GM23248 (cell line): ENCODE results near the gene DIP2A. TPM values are rescaled to one million over a fixed set of nuclear protein-coding genes. Genes with fewer than 3 reads are reported as not detected.

ENCODE experiments used
- DNase-seq: peaks from one replicate; pipeline ENCODE4 v3.0.0-alpha.2; 2015
- H2AFZ ChIP-seq: fragments of 200-600 bp; sonication (generic); 2 replicates; pipeline ENCODE4 v1.6.1; 2016; ENCODE audit warnings: antibody characterized with exemption
- H3F3A ChIP-seq: fragments of 200-600 bp; sonication (generic); 2 replicates; pipeline ENCODE4 v1.6.1; 2016; ENCODE audit warnings: mild to moderate bottlenecking, antibody characterized with exemption, mixed run types; ENCODE audit not compliant: insufficient read depth
- H3K27ac ChIP-seq: fragments of 200-600 bp; sonication (generic); 2 replicates; pipeline ENCODE4 v1.5.1; 2016; ENCODE audit warnings: mild to moderate bottlenecking
- H3K27me3 ChIP-seq: fragments of 200-600 bp; sonication (generic); replicated peaks from 2 replicates; pipeline ENCODE4 v1.6.1; 2016; ENCODE audit warnings: mild to moderate bottlenecking; ENCODE audit not compliant: insufficient read depth
- H3K36me3 ChIP-seq: fragments of 200-600 bp; sonication (generic); 2 replicates; pipeline ENCODE4 v1.6.1; 2016; ENCODE audit warnings: low read depth, mild to moderate bottlenecking
- H3K4me1 ChIP-seq: fragments of 200-600 bp; sonication (generic); 2 replicates; pipeline ENCODE4 v1.6.1; 2016; ENCODE audit warnings: mild to moderate bottlenecking; ENCODE audit not compliant: insufficient read depth
- H3K4me2 ChIP-seq: fragments of 200-600 bp; sonication (generic); one replicate; pipeline ENCODE4 v1.6.1; 2016; ENCODE audit warnings: mild to moderate bottlenecking; ENCODE audit not compliant: unreplicated experiment
- H3K4me3 ChIP-seq: fragments of 200-600 bp; sonication (generic); 2 replicates; pipeline ENCODE4 v1.5.1; 2016; ENCODE audit warnings: mild to moderate bottlenecking
- H3K79me2 ChIP-seq: fragments of 200-600 bp; sonication (generic); 2 replicates; pipeline ENCODE4 v1.6.1; 2016; ENCODE audit warnings: mild to moderate bottlenecking; ENCODE audit not compliant: insufficient read depth
- H3K9ac ChIP-seq: fragments of 200-600 bp; sonication (generic); 2 replicates; pipeline ENCODE4 v1.6.1; 2016; ENCODE audit warnings: mild to moderate bottlenecking
- H3K9me2 ChIP-seq: fragments of 200-600 bp; sonication (generic); 2 replicates; pipeline ENCODE4 v1.6.1; 2016; ENCODE audit warnings: mixed run types, mild to moderate bottlenecking, moderate library complexity; ENCODE audit not compliant: insufficient read depth
- H3K9me3 ChIP-seq: fragments of 200-600 bp; sonication (generic); one replicate; pipeline ENCODE4 v1.6.1; 2017; ENCODE audit warnings: low read depth
- H4K20me1 ChIP-seq: fragments of 200-600 bp; sonication (generic); 2 replicates; pipeline ENCODE4 v1.6.0; 2016; ENCODE audit not compliant: insufficient read depth
- EZH2 ChIP-seq: fragments of 200-600 bp; sonication (generic); IDR thresholded peaks from 2 replicates; pipeline ENCODE4 v1.6.1; 2018; ENCODE audit warnings: antibody characterized with exemption, mild to moderate bottlenecking; ENCODE audit not compliant: insufficient read depth, poor library complexity, severe bottlenecking
- EZH2phosphoT487 ChIP-seq: fragments of 200-600 bp; sonication (generic); IDR thresholded peaks from 2 replicates; pipeline ENCODE4 v1.6.1; 2018; ENCODE audit warnings: antibody characterized with exemption, moderate library complexity, mild to moderate bottlenecking, low read depth; ENCODE audit not compliant: insufficient read depth
- WGBS, 2 experiments: methylation state at CpG; one replicate each; pipeline ENCODE4 v1.1.6; 2015 to 2017; ENCODE audit warnings: low lambda C conversion rate in 2 of 2, low coverage in 1 of 2; ENCODE audit errors: missing lambda C conversion rate in 2 of 2; 5-methylcytosine and 5-hydroxymethylcytosine counted together
- in situ Hi-C: fragments of 300-500 bp; cut with MboI; formaldehyde crosslinking; loops from 2 replicates; pipeline ENCODE4 v1.15.0; 2020
- polyA plus RNA-seq: library from polyadenylated mRNA; unstranded; fragments of >200 nt; fragmentation: Nextera tagmentation; extraction: Ambion mirVana; gene quantifications from 2 replicates; pipeline ENCODE4 v1.2.1, GENCODE V29; 2016
- total RNA-seq: library from RNA; depleted of rRNA; stranded (reverse); fragments of >200 nt; shearing (Covaris generic); gene quantifications from 2 replicates; pipeline ENCODE4 v1.2.3, GENCODE V29; 2014

The DIP2A gene
- total and polyA plus RNA-seq, 2 experiments from 2014 or later, result 12.5 to 13.1 TPM

DNA sequence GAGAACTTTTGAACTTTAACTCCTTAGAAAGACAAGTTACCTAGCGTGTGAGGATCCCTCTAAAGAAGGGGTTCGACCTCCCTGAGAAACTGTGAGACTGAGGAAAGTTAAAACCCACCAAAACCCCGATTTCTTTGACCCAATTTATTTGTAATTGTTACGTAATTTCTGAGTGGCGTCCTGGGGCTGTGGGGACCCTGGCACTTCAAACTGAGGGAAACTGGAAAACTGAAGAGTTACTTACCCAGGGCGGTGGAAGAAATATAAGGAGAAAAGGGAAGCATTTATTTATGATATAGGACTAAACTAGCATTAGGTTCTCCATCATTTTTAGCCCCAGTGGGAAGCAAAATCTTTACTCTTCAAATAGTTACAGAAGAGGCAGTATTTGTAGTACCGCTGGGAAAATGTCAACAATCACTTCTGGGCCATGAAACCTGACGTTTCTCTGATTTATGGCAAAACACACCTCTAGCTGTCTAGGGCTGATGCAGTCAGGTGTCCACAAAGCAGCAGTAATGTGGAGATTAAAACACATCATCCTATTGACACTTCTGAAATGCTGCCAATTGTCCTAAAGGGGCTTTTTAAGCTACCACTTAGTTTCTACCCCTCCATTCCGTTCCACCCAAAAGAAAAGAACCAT lies 145.8 kb downstream of the DIP2A start:
- 69 to 70% methylated on average over 9 of the region's 9 CpGs for WGBS, 2 experiments

GRCh38 chr21:46604975-46605766 lies 146.5 kb downstream of the DIP2A start, which contains the start of gene S100B:
Gene S100B, minus strand, starts transcription at chr21:46605082. Its CDS starts 2,667 bp downstream, at chr21:46602415.
- TF ChIP-seq EZH2phosphoT487 (no peak), EZH2 (no peak)
- no peaks in the 10 kb centered on the region for H3K9me3 ChIP-seq
- H2AFZ ChIP-seq, result no peak within 1 kb of the TSS

More for the DNA sequence above, 145.8 kb downstream of the DIP2A start:
- Histone ChIP-seq H4K20me1 (no peaks in the 10 kb centered on the region), H3K27me3 (peaks cover 12% of the 10 kb centered on the region), H3K27ac (no peak overlapping the region), H3K9me3 (no peaks in the 10 kb centered on the region), H3F3A (no peaks in the 10 kb centered on the region), H3K36me3 (no peaks in the 10 kb centered on the region), H3K9ac (no peak overlapping the region), H3K4me2 (no peak overlapping the region), H3K4me3 (no peak overlapping the region), H3K4me1 (peaks cover 2% of the 10 kb centered on the region), H2AFZ (no peak overlapping the region), H3K9me2 (no peaks in the 10 kb centered on the region), H3K79me2 (no peaks in the 10 kb centered on the region)
- DNase-seq, result no peak
- in situ Hi-C loops, result no loop called here
- TF ChIP-seq EZH2phosphoT487 (no peak), EZH2 (no peak)

GRCh38 chr21:46605767-46606426 lies 147.2 kb downstream of the DIP2A start:
- H3K4me2 ChIP-seq, result no peak overlapping the region
- no peaks in the 10 kb centered on the region for H3K9me2 ChIP-seq
- no peaks in the 10 kb centered on the region for H3K36me3 ChIP-seq
- peaks cover 12% of the 10 kb centered on the region for H3K27me3 ChIP-seq
- H3K27ac ChIP-seq, result no peak overlapping the region
- no peaks in the 10 kb centered on the region for H3F3A ChIP-seq
- no peaks in the 10 kb centered on the region for H4K20me1 ChIP-seq
- no peak overlapping the region for H3K9ac ChIP-seq
- WGBS, 2 experiments, result 75 to 77% methylated on average over 12 to 14 of the region's 14 CpGs
- no peaks in the 10 kb centered on the region for H3K9me3 ChIP-seq
- H2AFZ ChIP-seq, result no peak overlapping the region
- no peak overlapping the region for H3K4me3 ChIP-seq
- in situ Hi-C loops, result no loop called here
- TF ChIP-seq EZH2phosphoT487 (no peak), EZH2 (no peak)
- H3K79me2 ChIP-seq, result no peaks in the 10 kb centered on the region
- DNase-seq, result no peak
- H3K4me1 ChIP-seq, result no peaks in the 10 kb centered on the region

More at GRCh38 chr21:46604975-46605766, 146.5 kb downstream of the DIP2A start, which contains the start of gene S100B:
- Histone ChIP-seq H3K27ac (no peak within 1 kb of the TSS), H3K4me2 (no peak within 1 kb of the TSS), H4K20me1 (no peaks in the 10 kb centered on the region), H3F3A (no peaks in the 10 kb centered on the region), H3K27me3 (peaks cover 12% of the 10 kb centered on the region), H3K4me1 (no peaks in the 10 kb centered on the region), H3K79me2 (no peaks in the 10 kb centered on the region), H3K36me3 (no peaks in the 10 kb centered on the region), H3K4me3 (no peak within 1 kb of the TSS), H3K9me2 (no peaks in the 10 kb centered on the region), H3K9ac (no peak within 1 kb of the TSS)
- DNase-seq, result no peak
- in situ Hi-C loops, result no loop called here
- 72% methylated on average over 15 of the region's 15 CpGs for WGBS, 2 experiments

DNA sequence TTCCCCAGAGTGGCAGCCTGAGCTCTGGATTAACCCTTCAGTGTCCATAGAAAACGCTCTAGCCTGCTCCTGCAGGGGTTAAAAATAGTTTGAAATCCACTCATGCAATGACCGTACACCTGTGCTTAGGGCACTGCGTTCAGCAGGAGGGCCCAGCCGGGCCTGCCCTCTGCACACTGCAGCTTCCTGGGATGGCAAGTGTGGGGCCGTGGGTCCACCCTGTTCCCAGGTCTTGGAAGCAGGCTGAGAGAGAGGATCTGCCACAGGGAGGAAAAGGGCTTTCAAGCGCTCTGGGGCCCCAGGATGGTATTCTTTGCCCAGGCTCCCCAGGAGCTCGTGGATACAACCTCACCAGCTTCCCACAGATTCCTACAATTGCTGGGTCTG lies 147.7 kb downstream of the DIP2A start:
- Histone ChIP-seq H3K27ac (no peak overlapping the region), H3K36me3 (no peaks in the 10 kb centered on the region), H3F3A (no peaks in the 10 kb centered on the region), H3K9me3 (no peaks in the 10 kb centered on the region), H3K27me3 (peaks cover 12% of the 10 kb centered on the region), H3K4me3 (no peak overlapping the region), H3K9ac (no peak overlapping the region), H3K79me2 (no peaks in the 10 kb centered on the region), H4K20me1 (no peaks in the 10 kb centered on the region), H3K4me1 (no peaks in the 10 kb centered on the region), H3K4me2 (no peak overlapping the region), H3K9me2 (no peaks in the 10 kb centered on the region), H2AFZ (no peak overlapping the region)
- in situ Hi-C loops, result no loop called here
- no peak for TF ChIP-seq EZH2phosphoT487
- no peak for TF ChIP-seq EZH2
- 50 to 58% methylated on average over 7 of the region's 7 CpGs for WGBS, 2 experiments
- no peak for DNase-seq
